T-helper 22 cell (primary cell): ENCODE results near the gene MED13L.

Source experiments
- DNase-seq: peaks from one replicate; pipeline ENCODE4 v3.0.0-alpha.2; 2020; ENCODE audit warnings: low read depth

Gene MED13L

DNA sequence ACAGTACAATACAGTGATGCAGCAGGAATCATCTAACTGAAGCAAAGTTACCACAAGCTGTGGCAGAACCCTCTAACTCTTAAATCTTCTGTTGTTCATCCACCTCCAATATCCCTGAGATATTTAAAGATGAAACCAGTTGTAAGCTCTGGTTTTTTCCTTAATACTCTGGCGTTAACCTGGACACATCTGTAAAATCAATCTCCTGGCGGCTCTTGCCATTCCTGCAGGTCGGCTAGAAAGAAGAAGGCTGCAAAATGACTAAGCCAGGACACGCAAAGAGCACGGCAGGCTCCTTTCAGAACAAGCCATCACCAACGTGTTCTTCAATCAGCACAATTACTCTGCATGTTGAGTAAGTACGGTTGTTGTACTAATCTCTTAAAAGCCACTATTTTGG lies 309.3 kb downstream of the MED13L start:
- no peak for DNase-seq

GRCh38 chr12:115966376-115966775 lies 311.1 kb downstream of the MED13L start:
- DNase-seq = no peak

DNA sequence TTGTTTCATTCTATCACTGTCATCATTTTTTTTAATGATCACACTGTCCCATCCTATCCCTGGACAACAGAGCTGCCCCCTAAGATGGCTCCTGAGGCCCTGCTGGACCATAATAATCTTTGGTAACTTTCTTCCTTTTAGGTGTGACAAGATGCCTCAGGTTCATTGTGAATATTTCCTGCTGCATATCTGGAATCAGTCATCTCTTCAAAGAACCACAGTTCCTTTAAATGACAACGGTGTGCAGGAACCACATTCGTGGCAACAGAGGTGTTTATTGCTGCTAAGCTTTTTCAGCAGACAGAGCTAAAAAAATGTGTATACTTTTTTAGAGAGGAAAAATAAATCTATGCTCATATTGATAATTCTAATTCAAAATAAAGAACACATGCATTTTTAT lies 312.9 kb downstream of the MED13L start:
- no peak for DNase-seq

- DNase-seq = no peak
These were observed 313.3 kb downstream of the MED13L start for GRCh38 chr12:115964214-115964613.

DNA sequence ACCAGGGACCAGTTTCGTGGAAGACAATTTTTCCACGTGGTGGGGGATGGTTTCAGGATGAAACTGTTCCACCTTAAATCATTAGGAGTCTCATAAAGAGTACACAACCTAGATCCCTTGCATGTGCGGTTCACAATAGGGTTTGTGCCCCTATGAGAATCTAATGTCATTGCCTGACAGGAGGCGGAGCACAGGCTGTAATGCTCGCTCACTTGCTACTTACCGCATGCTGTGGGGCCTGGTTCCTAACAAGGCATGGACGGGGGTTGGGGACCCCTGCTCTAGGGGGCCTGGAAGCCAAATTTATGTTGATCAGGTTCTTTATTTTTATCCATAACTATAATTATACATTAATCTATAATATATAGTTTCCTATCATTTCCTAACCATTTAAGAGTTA lies 315.3 kb downstream of the MED13L start:
- DNase-seq = no peak

DNA sequence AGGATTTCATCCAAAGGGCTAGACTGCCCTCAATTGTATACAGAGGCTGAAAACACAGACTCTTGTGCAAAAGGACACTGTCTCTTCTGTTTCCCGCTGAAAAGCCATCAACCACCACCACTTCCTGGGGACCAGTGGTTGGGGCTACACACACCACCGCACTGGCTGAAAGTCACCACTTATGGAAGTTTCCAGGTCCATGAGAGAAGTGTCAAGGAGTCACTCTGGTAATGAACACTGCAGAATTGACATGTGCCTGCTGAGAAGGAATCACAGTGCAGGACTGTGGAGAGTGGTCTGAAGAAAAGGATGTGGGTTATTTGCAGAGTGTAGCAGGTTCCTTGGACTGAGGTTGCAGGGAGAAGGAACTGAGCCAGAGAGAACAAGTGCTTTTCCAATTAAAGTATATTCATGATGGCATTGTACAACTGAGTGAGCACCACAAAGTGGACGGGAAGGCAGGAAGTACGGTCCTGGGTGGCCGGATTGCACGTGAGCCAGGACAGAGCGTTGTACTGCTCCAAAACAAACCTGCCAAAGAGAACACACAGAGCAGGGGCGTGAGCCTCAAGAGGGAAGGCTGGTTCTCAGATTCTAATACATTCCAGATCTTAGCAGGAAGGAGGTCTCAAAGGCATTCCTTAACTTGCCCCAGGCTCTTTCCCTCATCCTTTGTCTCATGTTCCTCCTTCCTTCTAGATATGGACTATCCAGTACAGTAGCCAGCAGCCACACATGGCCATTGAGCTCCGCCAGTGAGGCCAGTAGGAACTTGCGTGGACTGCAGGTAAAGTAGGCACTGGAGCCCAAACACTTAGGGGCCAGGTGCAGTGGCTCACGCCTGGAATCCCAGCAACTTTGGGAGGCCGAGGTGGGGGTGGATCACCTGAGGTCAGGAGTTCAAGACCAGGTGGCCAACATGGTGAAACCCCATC lies 316.4 kb downstream of the MED13L start:
- DNase-seq = no peak

DNA sequence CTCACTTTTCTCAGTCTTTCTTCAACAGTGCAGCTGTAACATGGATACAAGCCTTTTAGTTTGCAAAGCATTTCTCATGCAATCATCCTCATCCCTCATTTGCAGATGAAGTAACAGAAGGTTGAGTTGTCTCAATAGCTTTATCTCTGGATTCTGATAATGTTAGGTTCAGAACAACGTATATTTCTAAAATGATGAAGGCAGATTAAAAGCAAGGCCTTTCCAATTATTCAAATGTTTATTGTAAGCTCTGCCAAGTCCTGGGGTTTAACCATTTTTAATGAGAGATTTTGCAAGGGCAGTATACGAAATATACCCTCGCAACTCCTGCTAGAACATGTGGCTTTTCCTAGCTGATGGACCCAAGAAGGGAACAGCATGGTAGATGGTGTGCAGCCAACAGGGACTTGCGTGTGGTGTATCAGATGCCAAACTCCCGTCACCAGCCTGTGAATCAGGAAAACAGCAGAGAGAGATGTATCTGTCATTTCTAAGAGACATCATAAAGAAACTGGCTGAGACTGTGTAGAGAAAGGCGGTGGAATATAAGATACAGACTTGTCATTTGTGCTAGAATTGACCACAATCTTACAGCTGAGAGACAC lies 319.7 kb downstream of the MED13L start:
- no peak for DNase-seq

- no peak for DNase-seq
These were observed 320.8 kb downstream of the MED13L start for GRCh38 chr12:115956659-115957058.

DNA sequence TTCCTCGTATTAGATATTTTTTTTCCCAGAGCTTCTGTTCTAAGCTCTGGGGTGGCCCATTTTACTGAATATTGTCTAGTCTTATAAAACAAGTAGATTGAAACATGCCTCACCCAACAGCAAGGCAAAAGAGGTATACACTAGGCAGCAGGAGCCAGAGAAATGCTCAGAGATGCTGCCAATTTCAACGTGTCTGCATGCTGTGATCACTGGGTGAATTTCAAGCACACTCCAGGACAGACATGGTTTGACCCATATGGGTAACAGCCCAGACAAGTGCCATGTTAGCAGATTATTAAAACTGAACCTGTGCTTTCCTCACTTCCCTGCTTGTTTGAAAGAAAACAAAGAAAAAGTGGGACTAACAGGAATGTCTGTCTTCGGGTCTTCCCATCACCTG lies 321.3 kb downstream of the MED13L start:
- DNase-seq = no peak

GRCh38 chr12:115953450-115953849 lies 324.0 kb downstream of the MED13L start:
- no peak for DNase-seq

- no peak for DNase-seq
These were observed 324.5 kb downstream of the MED13L start for GRCh38 chr12:115953031-115953430.

GRCh38 chr12:115950959-115951358 lies 326.5 kb downstream of the MED13L start:
- DNase-seq = no peak

DNA sequence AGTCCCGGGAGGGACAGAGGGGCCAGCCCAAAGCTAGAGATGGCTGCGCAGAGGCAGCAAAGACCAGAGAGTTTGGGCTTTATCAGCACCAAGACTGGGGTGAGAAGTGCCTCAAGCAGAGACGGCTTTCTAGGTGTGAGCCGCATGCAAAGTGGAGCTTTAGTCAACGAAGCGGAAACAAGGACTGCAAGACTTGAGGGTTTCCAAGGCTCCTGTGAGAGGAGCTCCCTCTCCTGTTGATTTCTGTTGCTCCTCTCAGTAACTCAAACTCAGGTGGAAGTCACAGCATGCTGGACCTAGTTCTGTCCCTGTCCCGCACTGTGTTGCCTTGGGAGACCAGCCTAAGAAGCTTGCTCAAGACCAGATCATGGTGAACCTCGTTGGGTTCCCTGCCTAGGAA lies 327.8 kb downstream of the MED13L start:
- no peak for DNase-seq

GRCh38 chr12:115947696-115948062 lies 329.8 kb downstream of the MED13L start:
- no peak for DNase-seq

- DNase-seq = no peak
These were observed 330.4 kb downstream of the MED13L start for GRCh38 chr12:115946867-115947695.

DNA sequence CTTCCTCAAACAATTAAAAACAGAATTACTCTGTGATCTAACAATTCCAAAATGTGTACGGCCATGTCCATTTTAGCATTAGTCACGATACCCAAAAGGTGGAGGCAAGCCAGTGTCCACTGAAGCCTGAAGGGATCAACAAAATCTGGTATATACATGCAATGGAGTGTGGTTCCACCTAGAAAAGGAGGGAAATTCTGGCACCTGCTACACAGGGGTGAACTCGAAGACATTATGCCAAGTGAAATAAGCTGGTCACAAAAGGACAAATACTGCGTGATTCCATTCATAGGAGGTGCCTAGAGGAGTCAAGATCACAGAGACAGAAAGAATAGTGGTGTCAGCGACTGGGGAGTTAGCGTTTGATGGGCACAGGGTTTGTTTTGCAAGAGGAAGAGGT lies 331.4 kb downstream of the MED13L start:
- DNase-seq = no peak

GRCh38 chr12:115945491-115945885 lies 332.0 kb downstream of the MED13L start:
- no peak for DNase-seq

- no peak for DNase-seq
These were observed 332.5 kb downstream of the MED13L start for GRCh38 chr12:115944837-115945490.

DNA sequence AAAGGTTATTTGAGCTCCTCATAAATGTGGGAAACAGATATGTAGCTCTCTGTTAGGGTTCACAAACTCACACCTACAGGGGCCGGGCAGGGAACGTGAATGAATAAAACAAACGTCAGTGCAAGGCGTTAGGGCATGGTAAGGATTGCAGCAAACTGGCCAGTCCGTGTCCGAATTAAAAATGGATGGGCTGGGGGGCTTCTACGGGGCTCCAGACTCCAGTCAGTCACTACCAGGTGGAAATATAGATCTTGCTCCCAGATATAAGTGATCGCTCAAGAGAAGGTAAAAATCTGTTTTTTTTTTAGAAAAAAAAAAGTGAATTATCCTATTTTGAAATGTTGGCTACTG lies 333.1 kb downstream of the MED13L start:
- DNase-seq = no peak

DNA sequence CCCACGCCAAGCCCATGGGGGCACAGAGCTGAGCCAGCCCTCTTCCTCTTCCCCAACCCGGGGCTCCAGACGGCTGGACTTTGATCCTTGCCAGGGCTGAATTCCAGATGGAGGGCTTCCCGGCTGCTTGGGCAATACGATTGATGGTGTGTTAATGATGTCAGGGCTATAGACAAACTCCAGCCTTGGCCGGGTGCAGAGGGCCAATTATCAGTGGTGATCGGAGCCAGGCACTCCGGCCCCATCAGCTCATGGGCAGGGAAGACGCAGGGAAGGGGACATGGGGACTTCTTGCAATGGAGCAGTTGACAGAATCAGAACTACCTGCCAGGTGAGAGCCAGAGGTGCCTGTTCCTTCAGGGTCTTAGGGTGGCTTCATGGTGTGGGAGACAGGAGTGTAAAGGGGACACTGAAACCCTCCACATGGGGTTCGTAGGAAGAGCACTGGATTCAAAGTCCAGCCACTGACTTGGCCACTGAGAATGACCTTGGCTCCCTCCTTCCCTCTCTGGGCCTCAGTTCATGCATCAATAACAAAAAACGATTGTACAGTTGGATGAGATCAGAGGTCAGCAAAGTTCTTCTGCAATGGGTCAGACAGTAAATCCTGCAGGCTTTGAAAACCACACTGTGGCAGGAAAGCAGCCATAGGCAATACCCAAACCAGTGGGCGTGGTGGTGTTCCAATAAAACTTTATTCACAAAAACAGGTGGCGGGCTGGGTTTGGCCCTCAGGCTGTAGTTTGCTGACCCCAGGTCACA lies 333.7 kb downstream of the MED13L start:
- no peak for DNase-seq

GRCh38 chr12:115943310-115943629 lies 334.2 kb downstream of the MED13L start:
- DNase-seq = no peak

DNA sequence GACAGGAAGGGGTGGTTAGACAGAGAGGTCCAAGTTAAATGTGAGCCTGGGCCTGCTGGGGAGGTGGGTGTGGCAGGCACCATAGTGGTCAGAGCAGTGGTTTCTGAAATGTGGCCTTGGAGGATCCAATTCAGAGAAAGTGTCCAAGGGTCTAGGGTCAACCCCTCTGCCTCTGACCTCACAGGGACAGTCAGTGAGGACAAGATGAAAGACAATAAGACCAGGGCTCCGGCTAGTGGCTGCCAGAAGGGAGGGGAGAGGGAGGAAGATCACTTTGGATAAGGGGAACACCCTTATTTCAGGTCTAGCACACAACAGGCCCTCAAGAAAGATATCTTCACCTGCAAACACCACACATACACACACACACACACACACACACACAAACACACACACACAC lies 335.1 kb downstream of the MED13L start:
- no peak for DNase-seq
